Panc1 (cell line): ENCODE data around the gene OASL. TPM values are rescaled to one million over a fixed set of nuclear protein-coding genes. Genes with fewer than 3 reads are reported as not detected.

Experiments
- ATAC-seq: fragments of 200-7000 bp; cut with Tn5 transposase; 2 replicates; pipeline ENCODE4 v1.9.1; 2020; ENCODE audit warnings: mild to moderate bottlenecking, moderate library complexity
- Bru-seq: library from RNA; stranded (reverse); fragments of 400-500 nt; gene quantifications from one replicate; lab custom pipeline; 2021; lab: Mats Ljungman, UMichigan
- BruChase-seq, 2 experiments: library from RNA; stranded (reverse); fragments of 400-500 nt; gene quantifications; one replicate each; lab custom pipeline; 2021; lab: Mats Ljungman, UMichigan
- BruUV-seq: library from RNA; stranded (reverse); fragments of 400-500 nt; replicated peaks from 2 replicates; lab custom pipeline; 2021; lab: Mats Ljungman, UMichigan
- CTCF ChIA-PET: fragments of 300-600 bp; sonication (Branson Sonifier 250); formaldehyde crosslinking; loops from one replicate; lab custom pipeline; 2022; ENCODE audit warnings: antibody characterized with exemption; lab: Charles Lee
- POLR2A ChIA-PET: fragments of 300-600 bp; sonication (Branson Sonifier 250); formaldehyde crosslinking; loops from one replicate; lab custom pipeline; 2022; ENCODE audit warnings: antibody characterized with exemption; lab: Charles Lee
- DNase-seq: peaks from one replicate; pipeline ENCODE4 v3.0.0-alpha.2; 2010; ENCODE audit warnings: low read depth, low spot score
- H3K27ac ChIP-seq: 2 replicates; pipeline ENCODE4 v1.5.1; 2011; ENCODE audit warnings: mild to moderate bottlenecking, low read length, inconsistent platforms
- H3K27me3 ChIP-seq: fragments of 200-500 bp; sonication (Bioruptor generic); 2 replicates; pipeline ENCODE4 v1.6.0; 2014; ENCODE audit warnings: low read length, inconsistent platforms; ENCODE audit not compliant: control insufficient read depth, insufficient read depth
- H3K36me3 ChIP-seq: fragments of 200-500 bp; sonication (Bioruptor generic); 2 replicates; pipeline ENCODE4 v1.5.1; 2014; ENCODE audit warnings: inconsistent platforms, mild to moderate bottlenecking, low read length, moderate library complexity; ENCODE audit not compliant: control insufficient read depth, insufficient read depth
- H3K4me1 ChIP-seq: 2 replicates; pipeline ENCODE4 v1.5.1; 2011; ENCODE audit warnings: inconsistent platforms, mild to moderate bottlenecking, low read length, moderate library complexity; ENCODE audit not compliant: control insufficient read depth, insufficient read depth
- H3K4me3 ChIP-seq, 2 experiments: 2 replicates each; pipeline ENCODE4 v1.5.1; 2011 to 2012; ENCODE audit warnings: low read depth in 2 of 2, low read length in 2 of 2, mild to moderate bottlenecking in 2 of 2, inconsistent platforms in 1 of 2, moderate library complexity in 1 of 2
- H3K9me3 ChIP-seq: fragments of 200-500 bp; sonication (Bioruptor generic); 2 replicates; pipeline ENCODE4 v1.5.1; 2014; ENCODE audit warnings: low read depth, mild to moderate bottlenecking, inconsistent platforms, low read length, moderate library complexity; ENCODE audit not compliant: control insufficient read depth, insufficient read depth
- POLR2AphosphoS5 ChIP-seq: IDR thresholded peaks from 2 replicates; pipeline ENCODE4 v1.6.1; 2012; ENCODE audit warnings: mild to moderate bottlenecking, low read depth, low read length, moderate library complexity
- REST ChIP-seq, 2 experiments: IDR thresholded peaks; 2 replicates each; pipeline ENCODE4 v1.6.1; 2011 to 2012; ENCODE audit warnings: low read depth in 2 of 2, control low read depth in 1 of 2, low read length in 1 of 2, mild to moderate bottlenecking in 1 of 2, moderate library complexity in 1 of 2; ENCODE audit not compliant: insufficient read depth in 1 of 2
- SIN3A ChIP-seq: IDR thresholded peaks from 2 replicates; pipeline ENCODE4 v1.6.1; 2012; ENCODE audit warnings: low read depth, mild to moderate bottlenecking, low read length, moderate library complexity, borderline replicate concordance; ENCODE audit not compliant: insufficient read depth
- TCF7L2 ChIP-seq: IDR thresholded peaks from 2 replicates; pipeline ENCODE4 v1.6.1; 2011; ENCODE audit warnings: mild to moderate bottlenecking, low read depth, low read length, inconsistent platforms
- in situ Hi-C: cut with HindIII; loops from 2 replicates; pipeline ENCODE4 v1.10.0; 2016; ENCODE audit warnings: low sequenced_read_pairs, low pct_unique_long_range_greater_than_20kb
- intact Hi-C: fragments of 100-400 bp; cut with micrococcal nuclease; formaldehyde crosslinking; loops from one replicate; pipeline ENCODE4 v1.10.0; 2022; ENCODE audit not compliant: unreplicated experiment
- long read RNA-seq: library from polyadenylated mRNA; unstranded; transcript quantifications from one replicate; pipeline ENCODE4 v2.0.0, GENCODE V29; 2021; ENCODE audit not compliant: unreplicated experiment
- polyA plus RNA-seq: library from polyadenylated mRNA; unstranded; fragments of >200 nt; gene quantifications from one replicate; pipeline ENCODE4 v1.2.1, GENCODE V29; 2012; ENCODE audit warnings: missing spikeins; ENCODE audit not compliant: insufficient read length
- total RNA-seq: library from RNA; stranded (reverse); gene quantifications from one replicate; pipeline ENCODE4 v1.2.1, GENCODE V29; 2021; ENCODE audit not compliant: unreplicated experiment
- TF ChIP-seq, protein P1 (sequence below): fragments of 450-650 bp; IDR thresholded peaks from 2 replicates; pipeline ENCODE4 v1.5.1; 2017; ENCODE audit warnings: mild to moderate bottlenecking

Gene OASL, protein sequence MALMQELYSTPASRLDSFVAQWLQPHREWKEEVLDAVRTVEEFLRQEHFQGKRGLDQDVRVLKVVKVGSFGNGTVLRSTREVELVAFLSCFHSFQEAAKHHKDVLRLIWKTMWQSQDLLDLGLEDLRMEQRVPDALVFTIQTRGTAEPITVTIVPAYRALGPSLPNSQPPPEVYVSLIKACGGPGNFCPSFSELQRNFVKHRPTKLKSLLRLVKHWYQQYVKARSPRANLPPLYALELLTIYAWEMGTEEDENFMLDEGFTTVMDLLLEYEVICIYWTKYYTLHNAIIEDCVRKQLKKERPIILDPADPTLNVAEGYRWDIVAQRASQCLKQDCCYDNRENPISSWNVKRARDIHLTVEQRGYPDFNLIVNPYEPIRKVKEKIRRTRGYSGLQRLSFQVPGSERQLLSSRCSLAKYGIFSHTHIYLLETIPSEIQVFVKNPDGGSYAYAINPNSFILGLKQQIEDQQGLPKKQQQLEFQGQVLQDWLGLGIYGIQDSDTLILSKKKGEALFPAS
- total RNA-seq, result 21.1 TPM
- polyA plus RNA-seq, result 7.5 TPM
- Bru-seq, nascent RNA, result percentile 61 among the genes with signal in this experiment
- BruChase-seq, experiment 1, labeled RNA remaining after a 2-hour chase, result percentile 50 among the genes with signal in this experiment
- percentile 57 among the genes with signal in this experiment for BruChase-seq, experiment 2, labeled RNA remaining after a 6-hour chase
- long read RNA-seq, transcript OASL-202 (5 exons, 1,492 nt), result minor isoform, 14 of 71 reads
- long read RNA-seq, transcript OASL-201 (6 exons, 3,266 nt), result major isoform, 50 of 71 reads
- long read RNA-seq, partial matches to known transcripts, result 2 of 71 reads
- long read RNA-seq, other reads (novel, unspliced or antisense), result 4 of 71 reads

- no peak within 1 kb of the TSS for H3K27ac ChIP-seq
- peak; percentile 85 for ATAC-seq
- ChIA-PET CTCF (no interaction called here), POLR2A (interaction anchor here (0.5 kb wide), 1 partner anchor 12 kb away, joined by 5 read pairs; no protein-coding TSS in a partner anchor)
- H3K4me1 ChIP-seq, result no peaks in the 10 kb centered on the region
- BruUV-seq, result no TSS peak
- no peaks in the 10 kb centered on the region for H3K9me3 ChIP-seq
- intact Hi-C loops (no loop called here), in situ Hi-C loops (no loop called here)
- TF ChIP-seq SIN3A (no peak), REST (IDR thresholded peaks at IDR 0.05; ENCODE audit: insufficient read depth in 1 of 2, low read depth in 2 of 2, low read length in 1 of 2) (no peak), TCF7L2 (no peak), POLR2AphosphoS5 (no peak)
- TF ChIP-seq, protein P1, sequence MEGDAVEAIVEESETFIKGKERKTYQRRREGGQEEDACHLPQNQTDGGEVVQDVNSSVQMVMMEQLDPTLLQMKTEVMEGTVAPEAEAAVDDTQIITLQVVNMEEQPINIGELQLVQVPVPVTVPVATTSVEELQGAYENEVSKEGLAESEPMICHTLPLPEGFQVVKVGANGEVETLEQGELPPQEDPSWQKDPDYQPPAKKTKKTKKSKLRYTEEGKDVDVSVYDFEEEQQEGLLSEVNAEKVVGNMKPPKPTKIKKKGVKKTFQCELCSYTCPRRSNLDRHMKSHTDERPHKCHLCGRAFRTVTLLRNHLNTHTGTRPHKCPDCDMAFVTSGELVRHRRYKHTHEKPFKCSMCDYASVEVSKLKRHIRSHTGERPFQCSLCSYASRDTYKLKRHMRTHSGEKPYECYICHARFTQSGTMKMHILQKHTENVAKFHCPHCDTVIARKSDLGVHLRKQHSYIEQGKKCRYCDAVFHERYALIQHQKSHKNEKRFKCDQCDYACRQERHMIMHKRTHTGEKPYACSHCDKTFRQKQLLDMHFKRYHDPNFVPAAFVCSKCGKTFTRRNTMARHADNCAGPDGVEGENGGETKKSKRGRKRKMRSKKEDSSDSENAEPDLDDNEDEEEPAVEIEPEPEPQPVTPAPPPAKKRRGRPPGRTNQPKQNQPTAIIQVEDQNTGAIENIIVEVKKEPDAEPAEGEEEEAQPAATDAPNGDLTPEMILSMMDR, result no peak
- DNase-seq, result no peak
- peak within 1 kb of the TSS; percentile 23 to 50 for H3K4me3 ChIP-seq
- peaks cover 2% of the 10 kb centered on the region; the same call in 1 of the 2 replicates for H3K27me3 ChIP-seq
- H3K36me3 ChIP-seq, result no peaks in the 10 kb centered on the region
Measured at GRCh38 chr12:121038861-121039668, at the start of gene OASL. Gene OASL, minus strand, starts transcription at chr12:121039246. Its CDS starts 275 bp downstream, at chr12:121038971.

DNA sequence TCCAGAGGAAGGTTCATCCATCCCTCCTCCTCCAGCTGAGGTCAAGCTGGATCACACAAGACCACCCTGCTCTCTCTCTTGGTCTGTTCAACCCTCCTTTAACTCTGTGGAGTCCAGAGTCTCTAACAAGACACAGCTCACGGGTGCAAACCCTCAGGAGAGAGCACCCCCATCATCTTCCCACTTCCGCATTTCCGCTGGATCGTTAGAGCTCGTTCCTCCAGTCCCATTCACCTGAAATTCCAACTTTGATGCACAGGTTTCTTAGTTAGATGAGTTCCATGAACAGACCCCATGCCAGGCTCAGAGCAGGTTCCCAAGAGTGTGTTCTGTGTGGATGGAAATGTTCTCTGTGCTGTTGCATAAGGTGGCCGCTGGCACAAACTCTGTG, 49.1 kb upstream of the OASL start:
- in situ Hi-C loops, result no loop called here
- Histone ChIP-seq H3K36me3 (no peaks in the 10 kb centered on the region), H3K4me1 (no peaks in the 10 kb centered on the region), H3K9me3 (no peaks in the 10 kb centered on the region), H3K27me3 (no peaks in the 10 kb centered on the region; the same call in 1 of the 2 replicates), H3K27ac (no peak overlapping the region), H3K4me3 (no peak overlapping the region)
- DNase-seq (no peak), ATAC-seq (no peak)
- BruUV-seq, result no TSS peak
- intact Hi-C loops, result no loop called here
- ChIA-PET POLR2A (no interaction called here), CTCF (no interaction called here)
- TF ChIP-seq REST (IDR thresholded peaks at IDR 0.05; ENCODE audit: insufficient read depth in 1 of 2, low read depth in 2 of 2, low read length in 1 of 2), result no peak
- no peak for TF ChIP-seq TCF7L2
- TF ChIP-seq SIN3A, result no peak
